DMS 273 (cell line): Measurements from ENCODE around the gene ARSB.
"Not testable (repeated sequence)": the region's sequence is repeated elsewhere in the genome, so short reads cannot be mapped to it uniquely, and the experiment has no call there.

Experiments
- DNase-seq: peaks from one replicate; lab custom pipeline; 2025; ENCODE audit not compliant: unreplicated experiment; lab: John Stamatoyannopoulos, UW

Gene ARSB

GRCh38 chr5:78958672-78959445 is 26.3 kb downstream of the ARSB start:
- no peak for DNase-seq

- no peak for DNase-seq
Observed at GRCh38 chr5:78956901-78957300, 28.2 kb downstream of the ARSB start.

GRCh38 chr5:78953092-78953800 is 31.9 kb downstream of the ARSB start:
- DNase-seq, result peak; percentile 10

- DNase-seq, result no peak
Observed at GRCh38 chr5:78930721-78931120, 54.4 kb downstream of the ARSB start.

GRCh38 chr5:78929833-78930232 is 55.3 kb downstream of the ARSB start:
- DNase-seq, result no peak

- DNase-seq, result no peak
Observed at GRCh38 chr5:78927657-78928282, 57.3 kb downstream of the ARSB start.

GRCh38 chr5:78926252-78926651 is 58.9 kb downstream of the ARSB start:
- no peak for DNase-seq

GRCh38 chr5:78925129-78925876 is 59.8 kb downstream of the ARSB start:
- no peak for DNase-seq

- no peak for DNase-seq
Observed at GRCh38 chr5:78923622-78923970, 61.5 kb downstream of the ARSB start.

GRCh38 chr5:78922879-78923621 is 62.1 kb downstream of the ARSB start:
- DNase-seq, result no peak

- peak; percentile 43 for DNase-seq
Observed at GRCh38 chr5:78920604-78921003, 64.5 kb downstream of the ARSB start.

GRCh38 chr5:78919796-78920195 is 65.3 kb downstream of the ARSB start:
- DNase-seq, result no peak

- DNase-seq, result no peak
Observed at GRCh38 chr5:78916044-78916443, 69.1 kb downstream of the ARSB start.

GRCh38 chr5:78915170-78915569 is 69.9 kb downstream of the ARSB start:
- no peak for DNase-seq

- peak; percentile 14 for DNase-seq
Observed at GRCh38 chr5:78912811-78913210, 72.3 kb downstream of the ARSB start.

GRCh38 chr5:78912085-78912771 is 72.9 kb downstream of the ARSB start:
- DNase-seq, result peak; percentile 91

GRCh38 chr5:78909224-78909983 is 75.7 kb downstream of the ARSB start:
- DNase-seq, result not testable (repeated sequence)

- peak; percentile 95 for DNase-seq
Observed at GRCh38 chr5:78908173-78909061, 76.7 kb downstream of the ARSB start.
